GM20431 (cell line): ENCODE results near the gene GTF3C4.

Source experiments
- in situ Hi-C: fragments of 300-500 bp; cut with MseI, MboI; formaldehyde crosslinking; loops from one replicate; pipeline ENCODE4 v1.15.0; 2020; ENCODE audit warnings: low sequenced_read_pairs; ENCODE audit not compliant: unreplicated experiment

GTF3C4 gene

DNA sequence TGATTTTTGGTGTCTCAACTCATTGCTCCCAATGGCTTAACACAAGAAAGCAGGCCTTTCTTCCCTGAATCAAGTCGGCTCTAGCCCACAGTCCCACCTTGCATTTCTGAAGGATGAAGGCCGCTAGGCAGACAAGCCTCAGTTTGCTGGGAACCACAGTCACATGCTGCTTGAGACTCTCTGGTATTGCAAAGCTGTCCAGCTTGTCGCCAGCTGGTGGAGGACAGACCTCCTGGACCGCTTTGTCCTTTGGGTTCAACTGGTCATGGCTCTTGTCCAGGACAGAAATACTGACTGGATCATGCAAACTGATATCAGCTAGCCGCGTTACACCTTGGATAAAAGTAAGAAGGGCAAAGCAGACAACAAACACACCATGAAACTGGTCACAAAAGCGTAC is 23.5 kb upstream of the GTF3C4 start:
- in situ Hi-C loops: no loop called here

DNA sequence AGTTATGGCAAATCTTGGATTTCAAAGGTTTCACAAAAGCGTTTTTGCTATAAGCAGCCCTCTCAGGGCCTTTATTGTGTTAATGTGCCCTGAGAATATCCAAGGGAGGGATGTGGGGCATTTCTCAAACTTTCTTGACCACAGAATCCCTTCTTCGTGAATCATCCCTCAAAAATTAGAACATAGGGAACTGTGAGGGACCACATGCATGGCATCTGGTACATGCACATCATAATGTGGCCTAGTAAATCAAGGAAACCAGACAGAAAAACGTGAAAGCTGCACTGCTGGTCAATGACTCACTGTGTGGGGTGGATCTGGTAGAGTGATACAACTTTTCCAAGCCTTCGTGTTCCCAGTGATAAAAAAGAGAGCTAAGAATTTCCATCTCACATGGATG is 22.9 kb upstream of the GTF3C4 start:
- in situ Hi-C loops: no loop called here

DNA sequence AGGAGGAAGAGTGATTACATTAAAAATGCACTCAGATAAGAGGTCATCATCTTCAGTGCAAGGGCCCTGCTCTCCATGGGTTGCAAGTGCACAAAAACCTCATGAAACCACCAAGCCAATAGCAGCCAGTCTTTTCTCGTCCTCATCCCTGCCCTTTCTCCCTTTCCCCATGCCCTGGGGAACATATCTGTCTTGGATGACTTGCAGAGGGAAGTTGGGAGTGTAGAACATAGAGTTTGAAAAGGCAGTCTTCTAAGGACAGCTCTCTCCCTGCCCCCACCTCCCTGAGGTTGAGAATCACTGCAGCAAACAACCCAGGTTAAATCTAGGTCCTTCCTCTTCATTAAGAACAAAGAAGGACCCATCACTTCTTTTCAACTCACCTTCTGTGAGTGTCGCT is 22.5 kb upstream of the GTF3C4 start:
- in situ Hi-C loops: no loop called here

DNA sequence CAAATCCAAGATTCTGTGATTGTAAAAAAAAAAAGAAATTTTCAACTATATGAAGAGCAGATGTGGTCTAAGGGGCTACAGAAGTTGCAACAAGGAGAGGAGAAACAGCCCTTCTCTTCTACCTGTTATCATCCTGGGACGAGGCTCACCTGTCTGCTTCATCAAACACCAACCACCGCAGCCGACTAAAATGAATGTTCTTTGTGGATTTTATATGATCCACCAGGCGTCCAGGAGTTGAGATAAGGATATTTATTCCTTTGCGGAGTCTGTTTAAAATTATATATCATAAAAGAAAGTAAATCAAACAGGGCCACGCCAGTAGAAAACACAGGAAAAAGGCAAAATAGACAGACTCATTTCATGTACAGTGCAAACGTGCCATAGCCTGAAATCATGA is 22.0 kb upstream of the GTF3C4 start:
- in situ Hi-C loops: no loop called here

DNA sequence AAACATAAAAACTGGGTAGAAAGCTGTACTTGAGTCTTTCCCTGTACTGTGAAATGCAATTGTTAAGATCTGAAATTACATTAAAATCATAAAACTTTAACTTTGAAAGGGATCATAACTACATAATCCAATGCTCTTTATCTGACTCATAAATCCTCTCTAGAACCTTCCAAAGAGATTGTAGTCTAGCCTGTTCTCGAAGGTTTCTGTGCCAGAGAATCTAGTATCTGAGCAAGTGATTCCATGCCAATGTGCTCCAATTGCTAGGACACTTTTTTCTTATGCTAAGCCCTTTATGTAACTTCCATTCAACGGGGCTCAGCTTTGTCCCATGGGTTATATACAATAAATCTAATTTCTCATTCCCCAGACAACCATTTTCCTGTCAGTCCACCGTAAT is 21.6 kb upstream of the GTF3C4 start:
- in situ Hi-C loops: no loop called here

DNA sequence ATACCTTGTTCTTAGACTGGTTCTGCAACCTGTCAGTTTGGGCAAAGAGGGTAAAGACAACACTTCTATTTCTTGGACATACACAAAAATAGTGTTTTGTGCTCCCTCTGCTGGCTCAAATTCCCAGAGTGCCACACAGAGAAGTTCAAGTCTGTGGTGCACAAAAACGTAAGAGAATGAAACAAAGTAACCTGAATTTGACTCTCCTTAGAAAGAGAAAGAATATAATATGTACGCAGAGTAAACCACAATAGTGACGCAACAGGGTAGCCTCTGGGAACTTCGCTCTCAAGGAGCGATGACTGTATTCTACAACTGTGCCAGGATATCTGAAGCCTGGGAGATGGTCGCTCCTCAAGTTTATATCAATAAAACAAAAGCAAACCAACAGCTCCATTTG is 19.0 kb upstream of the GTF3C4 start:
- in situ Hi-C loops: no loop called here

DNA sequence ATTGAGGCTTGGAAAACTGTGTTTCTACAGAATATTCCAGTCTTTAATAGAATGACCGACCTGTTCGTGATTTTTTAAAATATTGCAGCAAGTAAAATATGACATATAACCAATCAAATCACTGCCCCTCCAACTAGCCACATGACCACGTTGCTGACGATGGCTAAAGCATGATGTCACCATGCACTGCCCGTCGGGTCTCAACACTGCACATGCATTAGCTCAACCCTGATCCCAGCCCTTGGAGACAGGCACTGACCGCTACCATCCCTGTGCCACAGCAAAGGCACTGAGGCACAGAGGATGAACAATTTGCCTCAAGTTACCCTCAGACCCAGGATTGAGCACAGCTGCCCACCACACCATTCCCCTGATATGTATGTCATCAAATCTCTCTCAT is 14.0 kb upstream of the GTF3C4 start:
- in situ Hi-C loops: no loop called here

DNA sequence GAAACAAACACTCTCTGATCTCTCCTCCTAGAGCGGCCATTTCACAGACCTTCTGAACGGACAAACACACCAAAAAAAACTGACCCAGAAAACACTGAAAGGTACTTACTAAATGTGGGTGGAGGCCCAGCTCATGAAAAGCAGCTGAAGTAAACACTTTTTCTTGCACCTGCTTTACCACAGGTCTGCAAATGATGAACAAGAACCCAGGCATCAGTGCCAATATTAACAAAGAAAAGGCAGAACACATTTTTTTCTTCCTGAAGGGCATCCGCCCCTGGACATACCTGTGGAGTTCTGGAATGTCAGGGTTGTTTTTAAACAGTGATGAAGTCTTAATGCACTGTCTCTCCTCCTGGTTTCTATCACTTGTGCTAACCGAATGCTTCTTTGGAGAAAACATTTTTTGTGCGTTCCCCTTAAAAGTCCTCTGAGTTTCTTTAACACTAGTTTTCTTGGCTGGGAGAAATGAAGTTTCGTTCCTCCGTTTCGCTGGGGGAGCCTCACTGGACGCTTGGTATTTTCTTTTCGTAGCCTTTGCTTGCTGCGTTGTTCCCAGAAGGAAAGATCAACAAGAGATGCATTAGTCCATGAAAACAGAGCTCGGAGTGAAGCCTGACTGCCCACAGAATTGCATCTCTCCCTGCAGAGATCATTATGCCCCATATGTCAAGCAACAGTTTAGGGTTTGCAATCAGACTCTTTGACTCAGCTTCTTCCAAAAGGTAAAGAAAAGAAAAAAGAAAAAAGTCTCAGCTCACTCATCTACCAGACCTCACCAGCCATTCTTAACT is 7.9 kb upstream of the GTF3C4 start:
- in situ Hi-C loops: no loop called here

DNA sequence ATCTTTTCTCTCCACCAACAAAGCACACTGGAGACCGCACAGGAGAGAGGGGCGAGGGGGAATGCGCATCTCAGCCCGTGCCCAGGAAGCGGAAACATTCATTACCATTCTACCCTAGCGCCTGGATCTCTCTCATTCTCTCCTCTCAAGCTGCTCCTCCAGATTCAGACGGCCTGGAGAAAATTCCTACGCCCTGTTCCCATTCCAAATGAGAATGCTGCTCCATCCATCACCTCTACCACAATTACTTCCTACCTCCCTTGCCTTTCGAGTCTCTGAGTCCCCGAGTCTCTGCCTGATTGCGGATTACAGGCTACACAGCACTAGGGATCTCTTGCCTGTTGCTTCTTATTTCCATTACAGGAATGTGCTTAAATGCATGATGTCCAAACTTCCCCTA is 7.1 kb upstream of the GTF3C4 start:
- in situ Hi-C loops: no loop called here

DNA sequence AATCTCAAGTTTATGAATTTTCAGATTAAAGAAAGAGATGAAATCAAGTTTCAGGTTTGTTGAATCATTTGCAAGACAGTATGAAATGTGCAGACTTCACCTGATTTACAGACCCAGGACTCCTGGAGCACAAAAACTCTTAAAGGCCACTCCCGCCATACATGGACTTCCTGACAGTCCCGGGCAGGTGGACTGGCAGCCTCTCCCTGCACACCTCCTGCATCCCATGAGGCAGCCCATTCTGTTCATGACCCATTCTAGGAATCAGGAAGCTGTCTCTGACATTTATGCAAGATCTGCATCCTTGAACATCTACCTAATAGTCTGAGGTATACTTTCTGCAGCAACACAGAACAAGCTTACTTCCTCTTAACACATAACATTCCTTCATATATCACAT is 6.4 kb upstream of the GTF3C4 start:
- in situ Hi-C loops: no loop called here

DNA sequence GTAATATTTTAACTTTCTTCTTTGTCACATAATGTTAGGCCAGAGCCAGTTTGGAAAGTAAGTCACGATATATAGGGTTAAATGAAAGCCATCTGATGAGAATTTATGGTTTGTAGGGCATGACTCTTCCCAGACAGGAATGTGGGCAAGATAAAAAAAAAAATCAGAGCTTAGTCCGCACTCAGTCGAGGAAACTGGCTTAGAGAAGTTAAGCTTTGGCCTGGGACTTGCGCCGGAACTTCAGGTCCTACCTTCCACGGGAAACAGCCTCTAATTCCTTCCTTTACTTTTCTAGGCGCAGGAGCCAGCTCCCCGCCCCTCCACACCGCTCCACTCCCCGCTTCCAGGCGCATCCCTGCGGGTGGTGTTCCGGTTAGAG is 956 bp upstream of the GTF3C4 start:
- in situ Hi-C loops: no loop called here

DNA sequence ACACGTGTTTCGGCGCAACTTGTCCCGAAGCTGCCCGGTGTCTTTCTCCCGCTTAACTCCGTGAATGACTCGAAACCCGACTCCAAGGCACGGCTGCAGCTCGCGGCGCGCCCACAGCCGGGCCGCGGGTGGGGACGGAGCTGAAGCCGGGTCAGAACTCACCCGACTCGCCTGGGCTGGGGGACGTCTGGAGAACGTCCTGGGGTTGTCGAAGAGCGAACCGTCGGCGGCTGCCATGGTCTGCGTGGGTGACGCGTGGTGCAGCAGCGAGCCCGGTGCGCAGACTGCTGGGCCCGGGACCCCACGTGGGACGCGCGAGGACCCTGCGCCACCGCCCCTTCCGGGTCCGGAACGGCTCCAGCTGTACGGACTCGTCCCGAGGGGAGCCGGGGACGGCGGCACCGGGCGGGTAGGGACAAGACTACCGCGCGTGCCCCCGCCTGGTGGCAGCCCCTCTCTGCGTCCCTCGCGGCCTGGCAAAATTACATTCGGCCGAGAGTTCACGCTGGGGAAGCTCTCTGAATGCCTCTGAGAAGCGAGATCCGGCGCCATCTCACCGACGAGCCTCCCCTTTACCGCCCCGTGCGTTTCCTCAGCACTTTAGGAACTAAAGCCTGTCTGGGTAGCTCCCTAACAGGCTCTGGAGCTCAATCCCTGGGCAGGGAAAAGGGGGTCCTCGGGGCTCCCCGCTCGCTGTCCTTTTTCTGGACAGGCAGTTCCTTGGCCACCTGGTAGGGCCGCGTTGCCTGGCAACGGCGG is 387 bp upstream of the GTF3C4 start, which contains the start of gene DDX31:
DDX31 (minus strand) TSS at position 286 of the 759 bp plus-strand sequence; CDS start at position 237, 49 bp downstream.
- in situ Hi-C loops: no loop called here

DNA sequence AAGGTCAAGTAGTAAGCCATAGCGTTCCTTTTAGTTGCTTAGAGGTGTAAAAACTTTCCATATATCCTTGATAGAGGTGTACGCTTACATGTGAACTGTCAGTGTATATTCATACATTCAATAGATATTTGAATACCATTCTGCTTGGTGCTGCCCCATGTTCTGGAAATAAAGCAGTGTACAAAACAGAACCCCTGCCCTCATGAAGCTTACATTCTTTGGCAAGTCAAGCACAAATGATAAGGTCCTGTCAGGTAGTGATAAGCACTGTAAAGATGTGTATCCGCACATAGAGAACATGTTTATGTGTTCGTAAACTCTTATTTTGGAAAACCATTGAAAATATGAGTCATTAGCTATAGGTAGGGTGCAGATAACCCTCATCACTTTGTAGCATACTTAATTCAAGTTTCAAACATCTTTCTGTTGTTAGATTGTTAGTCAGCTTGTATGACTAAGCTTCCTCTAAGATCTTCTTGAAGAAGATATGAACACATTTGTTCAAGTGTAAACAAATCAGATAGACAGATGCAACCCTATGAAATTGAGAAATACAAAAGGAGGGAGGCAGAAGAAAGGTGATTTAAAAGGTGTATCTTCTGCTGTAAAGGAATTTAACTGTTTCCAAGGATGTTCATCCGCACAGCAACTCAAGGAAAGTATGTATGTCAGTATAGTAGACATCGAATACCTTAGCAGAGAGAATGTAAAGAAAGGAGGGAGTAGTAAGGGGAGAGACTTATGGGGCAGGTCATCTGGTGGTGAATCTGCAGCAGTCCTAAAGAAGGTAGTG is 1.6 kb downstream of the GTF3C4 start:
- in situ Hi-C loops: no loop called here

DNA sequence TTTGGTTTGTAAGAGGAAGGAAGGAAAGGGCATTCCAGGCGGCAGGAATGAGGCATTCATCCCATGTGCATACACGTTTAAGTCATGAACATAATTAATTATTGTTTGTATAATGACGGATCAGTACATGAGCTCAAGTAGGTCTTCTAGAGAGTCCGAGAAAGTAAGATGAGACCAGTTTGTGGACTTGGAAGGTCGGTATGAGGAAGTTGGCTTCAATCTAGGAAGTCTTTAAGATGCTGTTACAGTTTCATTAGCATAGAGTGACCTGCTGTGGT is 2.1 kb downstream of the GTF3C4 start:
- in situ Hi-C loops: no loop called here

DNA sequence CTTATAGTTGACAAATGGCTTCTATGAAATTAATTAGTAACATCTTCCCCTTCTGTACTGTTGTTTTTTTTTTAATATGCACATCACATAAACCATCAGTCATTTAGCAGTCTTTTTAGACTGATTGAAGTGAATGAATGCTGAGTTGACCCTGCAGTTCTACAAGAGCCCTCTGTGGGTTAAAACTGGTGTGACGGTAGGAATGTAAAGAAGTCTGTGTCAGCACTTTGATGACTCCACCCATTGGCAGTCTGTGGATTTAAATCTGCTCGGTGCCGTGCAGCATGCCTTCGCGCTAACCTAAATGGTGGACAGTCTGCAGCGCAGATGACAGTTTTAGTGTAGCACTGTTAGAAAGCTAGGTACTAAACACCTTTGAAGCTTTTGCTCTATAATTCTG is 3.1 kb downstream of the GTF3C4 start:
- in situ Hi-C loops: no loop called here

DNA sequence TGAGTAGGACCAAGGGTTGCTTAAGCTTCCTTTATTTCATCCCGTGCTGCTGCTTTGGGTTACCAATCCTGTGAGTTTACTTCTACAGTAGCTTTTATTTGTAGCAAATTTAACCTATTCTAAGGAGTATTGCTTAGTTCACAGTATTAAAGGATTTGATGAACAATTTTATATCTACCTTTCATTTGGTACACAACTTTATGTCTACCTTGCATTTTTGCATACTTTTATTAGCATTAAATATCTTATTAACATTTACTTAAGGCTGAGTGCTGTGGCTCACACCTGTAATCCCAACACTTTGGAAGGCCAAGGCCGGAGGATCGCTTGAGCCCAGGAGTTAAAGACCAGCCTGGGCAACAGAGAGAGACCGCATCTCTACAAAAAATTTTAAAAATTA is 4.2 kb downstream of the GTF3C4 start:
- in situ Hi-C loops: no loop called here

DNA sequence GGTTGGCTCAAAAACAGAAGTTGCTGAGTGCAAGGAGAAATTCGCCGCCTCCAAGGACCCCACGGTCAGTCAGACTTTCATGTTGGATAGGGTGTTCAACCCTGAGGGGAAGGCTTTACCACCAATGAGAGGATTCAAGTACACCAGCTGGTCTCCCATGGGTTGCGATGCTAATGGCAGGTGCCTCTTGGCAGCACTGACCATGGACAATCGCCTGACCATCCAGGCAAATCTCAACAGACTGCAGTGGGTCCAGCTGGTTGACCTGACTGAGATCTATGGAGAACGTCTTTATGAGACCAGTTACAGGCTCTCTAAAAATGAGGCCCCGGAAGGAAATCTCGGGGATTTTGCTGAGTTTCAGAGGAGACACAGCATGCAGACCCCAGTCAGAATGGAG is 7.7 kb downstream of the GTF3C4 start:
- in situ Hi-C loops: no loop called here

DNA sequence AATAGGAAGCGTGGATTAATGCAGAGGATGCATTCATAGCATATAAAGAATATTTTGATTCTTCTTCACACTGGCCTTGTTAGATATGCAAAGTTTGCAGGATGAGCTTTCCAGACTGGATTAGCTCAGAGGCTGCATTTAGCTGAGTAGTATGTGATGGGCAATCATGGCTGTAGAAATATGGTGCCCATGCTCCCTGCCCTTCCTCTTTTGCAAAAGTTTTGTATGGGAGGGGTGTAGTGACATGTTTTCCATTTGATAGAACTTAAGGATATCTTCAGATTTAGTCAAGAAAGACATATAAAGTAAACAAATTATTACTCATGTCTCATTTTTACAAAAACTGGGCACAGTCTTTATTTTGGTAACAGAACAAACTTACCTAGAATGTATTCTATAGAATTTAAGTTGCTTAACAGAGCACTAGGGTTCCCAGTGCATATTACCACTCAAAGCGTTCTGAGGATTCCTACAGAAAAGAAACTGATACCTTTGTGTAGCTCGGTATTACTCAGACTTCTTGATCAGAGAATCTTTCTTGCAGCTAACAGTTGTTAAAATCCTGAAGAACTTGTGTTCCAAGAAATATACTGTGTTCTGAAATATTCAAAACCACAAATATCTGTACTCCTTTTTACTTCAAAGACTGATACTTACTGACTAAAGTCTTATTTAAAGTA is 9.8 kb downstream of the GTF3C4 start:
- in situ Hi-C loops: no loop called here

DNA sequence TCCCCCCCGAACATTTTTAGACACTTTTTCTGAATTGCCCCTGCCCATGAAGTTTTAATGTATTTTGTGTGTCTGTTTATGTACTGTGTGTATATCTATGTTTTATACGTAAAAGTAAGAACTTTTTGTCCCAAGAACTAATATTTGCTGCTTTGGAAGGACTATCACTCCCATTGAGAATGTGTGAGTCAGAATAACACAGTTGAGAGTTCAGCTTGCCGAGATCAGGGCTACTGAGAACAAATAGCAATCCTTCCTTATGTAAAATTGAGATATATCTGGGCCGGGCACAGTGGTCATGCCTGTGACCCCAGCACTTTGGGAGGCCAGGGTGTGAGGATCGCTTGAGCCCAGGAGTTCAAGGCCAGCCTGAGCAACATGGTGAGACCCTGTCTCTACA is 11.3 kb downstream of the GTF3C4 start:
- in situ Hi-C loops: no loop called here

DNA sequence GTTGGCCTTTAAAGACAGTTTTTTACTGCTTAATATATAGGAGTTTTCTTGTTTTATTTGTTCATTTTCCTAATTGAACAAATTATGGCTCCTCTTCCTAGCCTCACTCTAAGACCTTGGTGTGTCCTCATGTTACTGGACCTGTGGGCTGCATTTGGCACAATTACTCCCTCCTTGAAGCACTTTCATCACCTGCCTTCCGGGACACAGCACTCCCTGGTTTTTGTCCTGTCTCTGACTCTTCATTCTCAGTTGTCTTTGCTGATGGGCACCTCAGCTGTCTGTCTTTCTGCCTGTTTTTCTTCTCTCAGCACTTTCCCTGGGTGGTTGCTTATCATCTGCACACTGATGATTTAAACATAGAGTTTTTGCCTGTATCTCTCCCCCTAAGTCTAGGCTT is 13.6 kb downstream of the GTF3C4 start:
- in situ Hi-C loops: no loop called here

DNA sequence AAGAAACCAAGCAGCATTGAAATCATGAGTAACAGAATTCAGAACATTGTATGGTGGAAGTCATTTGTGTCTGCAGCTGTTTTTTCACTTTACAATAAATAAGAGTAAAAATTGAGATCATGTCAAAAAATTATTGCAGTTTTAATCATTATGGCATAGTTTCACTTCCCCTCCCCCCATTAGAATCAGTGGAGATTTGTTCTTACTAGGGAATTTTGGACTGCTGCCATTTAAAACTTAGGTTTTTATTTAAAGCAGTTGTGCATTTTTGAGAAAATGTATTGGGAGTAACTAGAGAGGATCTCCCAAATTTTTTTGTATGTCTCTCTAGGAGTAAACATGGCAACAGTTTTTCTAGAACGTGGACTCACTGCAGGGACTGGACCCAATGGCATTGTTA is 20.4 kb downstream of the GTF3C4 start:
- in situ Hi-C loops: no loop called here
